A673 (cell line): ENCODE measurements around the gene C10orf62. TPM values are rescaled to one million over a fixed set of nuclear protein-coding genes. Genes with fewer than 3 reads are reported as not detected.
"Not testable (repeated sequence)": the region's sequence is repeated elsewhere in the genome, so short reads cannot be mapped to it uniquely, and the experiment has no call there.

Source experiments
- BruUV-seq: library from RNA; stranded (reverse); fragments of 400-500 nt; replicated peaks from 2 replicates; lab custom pipeline; 2021; lab: Mats Ljungman, UMichigan
- CTCF ChIA-PET: fragments of 300-600 bp; sonication (Branson Sonifier 250); formaldehyde crosslinking; loops from one replicate; lab custom pipeline; 2022; ENCODE audit warnings: antibody characterized with exemption; lab: Charles Lee
- POLR2A ChIA-PET: fragments of 300-600 bp; sonication (Branson Sonifier 250); formaldehyde crosslinking; loops from one replicate; lab custom pipeline; 2022; ENCODE audit warnings: antibody characterized with exemption; ENCODE audit not compliant: low non-redundant PET; lab: Charles Lee
- DNase-seq: peaks from one replicate; pipeline ENCODE4 v3.0.0-alpha.2; 2015; ENCODE audit warnings: low spot score
- H3K27ac ChIP-seq: fragments of 200-600 bp; sonication (generic); 2 replicates; pipeline ENCODE4 v1.5.1; 2016; ENCODE audit warnings: mixed run types, low read depth, mild to moderate bottlenecking, mixed read lengths, antibody characterized with exemption, low read length; ENCODE audit not compliant: poor library complexity, severe bottlenecking
- H3K27me3 ChIP-seq: fragments of 200-600 bp; sonication (generic); replicated peaks from 2 replicates; pipeline ENCODE4 v1.6.1; 2017; ENCODE audit warnings: mixed run types, low read depth, mild to moderate bottlenecking, mixed read lengths, antibody characterized with exemption, low read length; ENCODE audit not compliant: insufficient read depth, poor library complexity
- H3K36me3 ChIP-seq: fragments of 200-600 bp; sonication (generic); 2 replicates; pipeline ENCODE4 v1.6.1; 2016; ENCODE audit warnings: mixed run types, mild to moderate bottlenecking, mixed read lengths, antibody characterized with exemption, low read length; ENCODE audit not compliant: insufficient read depth, poor library complexity, severe bottlenecking
- H3K4me1 ChIP-seq: fragments of 200-600 bp; sonication (generic); 2 replicates; pipeline ENCODE4 v1.6.1; 2017; ENCODE audit warnings: mixed run types, mild to moderate bottlenecking, mixed read lengths, antibody characterized with exemption, low read length; ENCODE audit not compliant: insufficient read depth, poor library complexity, severe bottlenecking
- H3K4me3 ChIP-seq: fragments of 200-600 bp; sonication (generic); 2 replicates; pipeline ENCODE4 v1.5.1; 2016; ENCODE audit warnings: low read depth, mixed run types, mild to moderate bottlenecking, mixed read lengths, low read length; ENCODE audit not compliant: poor library complexity, severe bottlenecking
- H3K9me3 ChIP-seq: fragments of 200-600 bp; sonication (generic); 2 replicates; pipeline ENCODE4 v1.6.1; 2016; ENCODE audit warnings: mixed run types, low read depth, mild to moderate bottlenecking, mixed read lengths, antibody characterized with exemption, low read length; ENCODE audit not compliant: poor library complexity, severe bottlenecking
- EZH2 ChIP-seq: fragments of 200-600 bp; sonication (generic); IDR thresholded peaks from 2 replicates; pipeline ENCODE4 v1.6.1; 2017; ENCODE audit warnings: borderline replicate concordance, low read depth, mild to moderate bottlenecking, mixed read lengths, antibody characterized with exemption, low read length; ENCODE audit not compliant: poor library complexity, severe bottlenecking
- intact Hi-C: fragments of 100-400 bp; cut with micrococcal nuclease; formaldehyde crosslinking; loops from one replicate; pipeline ENCODE4 v1.10.0; 2022; ENCODE audit not compliant: unreplicated experiment
- total RNA-seq: library from RNA; stranded (reverse); gene quantifications from 2 replicates; pipeline ENCODE4 v1.2.3, GENCODE V29; 2021
- TF ChIP-seq, protein P1 (sequence below): fragments of 300-800, 200-600 bp; sonication (generic); conservative IDR thresholded peaks from 2 replicates; pipeline ENCODE4 v1.5.1; 2017; ENCODE audit warnings: low read depth, mild to moderate bottlenecking, antibody characterized with exemption, low read length, moderate library complexity, mixed read lengths

Gene C10orf62
- total RNA-seq, 1 experiment from 2014 or later, result not detected

DNA sequence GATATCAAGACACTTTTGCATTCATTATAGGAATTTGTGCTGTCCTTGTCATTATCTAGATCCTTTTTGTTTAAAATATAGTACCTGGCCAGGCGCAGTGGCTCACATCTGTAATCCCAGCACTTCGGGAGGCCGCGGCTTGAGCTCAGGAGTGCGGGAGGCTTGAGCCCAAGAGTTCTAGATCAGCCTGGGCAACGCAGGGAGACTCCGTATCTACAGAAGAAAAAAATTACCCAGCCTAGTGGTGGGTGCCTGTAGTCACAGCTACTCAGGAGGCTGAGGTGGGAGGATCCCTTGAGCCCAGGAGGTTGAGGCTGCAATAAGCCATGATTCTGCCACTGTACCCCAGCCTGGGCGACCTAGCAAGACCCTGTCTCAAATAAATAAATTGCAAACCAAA, 44.4 kb downstream of the C10orf62 start:
- Histone ChIP-seq H3K27me3 (no peaks in the 10 kb centered on the region), H3K36me3 (no peaks in the 10 kb centered on the region), H3K4me3 (peak overlapping the region; percentile 74), H3K9me3 (no peaks in the 10 kb centered on the region), H3K27ac (peak overlapping the region; percentile 35), H3K4me1 (peaks cover 12% of the 10 kb centered on the region)
- ChIA-PET CTCF (no interaction called here), POLR2A (no interaction called here)
- no TSS peak for BruUV-seq
- DNase-seq, result peak; percentile 43
- TF ChIP-seq EZH2, result no peak
- TF ChIP-seq, protein P1, sequence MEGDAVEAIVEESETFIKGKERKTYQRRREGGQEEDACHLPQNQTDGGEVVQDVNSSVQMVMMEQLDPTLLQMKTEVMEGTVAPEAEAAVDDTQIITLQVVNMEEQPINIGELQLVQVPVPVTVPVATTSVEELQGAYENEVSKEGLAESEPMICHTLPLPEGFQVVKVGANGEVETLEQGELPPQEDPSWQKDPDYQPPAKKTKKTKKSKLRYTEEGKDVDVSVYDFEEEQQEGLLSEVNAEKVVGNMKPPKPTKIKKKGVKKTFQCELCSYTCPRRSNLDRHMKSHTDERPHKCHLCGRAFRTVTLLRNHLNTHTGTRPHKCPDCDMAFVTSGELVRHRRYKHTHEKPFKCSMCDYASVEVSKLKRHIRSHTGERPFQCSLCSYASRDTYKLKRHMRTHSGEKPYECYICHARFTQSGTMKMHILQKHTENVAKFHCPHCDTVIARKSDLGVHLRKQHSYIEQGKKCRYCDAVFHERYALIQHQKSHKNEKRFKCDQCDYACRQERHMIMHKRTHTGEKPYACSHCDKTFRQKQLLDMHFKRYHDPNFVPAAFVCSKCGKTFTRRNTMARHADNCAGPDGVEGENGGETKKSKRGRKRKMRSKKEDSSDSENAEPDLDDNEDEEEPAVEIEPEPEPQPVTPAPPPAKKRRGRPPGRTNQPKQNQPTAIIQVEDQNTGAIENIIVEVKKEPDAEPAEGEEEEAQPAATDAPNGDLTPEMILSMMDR, result 0 out of 2 replicates have a peak, but pooled peaks have one; percentile 19
- intact Hi-C loops, result no loop called here

- Histone ChIP-seq H3K4me1 (peaks cover 12% of the 10 kb centered on the region), H3K9me3 (no peaks in the 10 kb centered on the region), H3K27ac (no peak overlapping the region), H3K27me3 (no peaks in the 10 kb centered on the region), H3K36me3 (no peaks in the 10 kb centered on the region), H3K4me3 (no peak overlapping the region)
- ChIA-PET POLR2A (no interaction called here), CTCF (no interaction called here)
- DNase-seq, result no peak
- TF ChIP-seq EZH2, result no peak
- TF ChIP-seq, protein P1, result no peak
- BruUV-seq, result no TSS peak
- intact Hi-C loops, result no loop called here
Measured at GRCh38 chr10:97635577-97635976, 46.1 kb downstream of the C10orf62 start.

DNA sequence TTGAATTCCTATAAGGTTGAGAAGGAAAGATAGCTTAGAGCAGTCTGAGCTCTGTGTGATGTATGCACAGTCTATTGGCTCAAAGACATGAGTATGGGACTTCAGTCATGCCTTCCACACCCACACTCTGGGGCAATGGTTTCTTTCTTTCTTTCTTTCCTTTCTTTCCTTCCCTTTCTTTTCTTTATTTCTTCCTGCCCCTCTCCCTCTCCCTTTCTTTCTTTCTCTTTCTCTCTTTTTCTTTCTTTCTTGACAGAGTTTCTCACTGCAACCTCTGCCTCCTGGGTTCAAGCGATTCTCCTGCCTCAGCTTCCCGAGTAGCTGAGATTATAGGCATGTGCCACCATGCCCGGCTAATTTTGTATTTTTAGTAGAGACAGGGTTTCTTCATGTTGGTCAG, 49.6 kb downstream of the C10orf62 start:
- H3K36me3 ChIP-seq, intact Hi-C loops, BruUV-seq, H3K9me3 ChIP-seq, H3K27me3 ChIP-seq, H3K27ac ChIP-seq, H3K4me1 ChIP-seq, POLR2A ChIA-PET, DNase-seq, CTCF ChIA-PET, H3K4me3 ChIP-seq: not testable (repeated sequence)
